ENCODE data around the gene ALB.

ALB gene

DNA sequence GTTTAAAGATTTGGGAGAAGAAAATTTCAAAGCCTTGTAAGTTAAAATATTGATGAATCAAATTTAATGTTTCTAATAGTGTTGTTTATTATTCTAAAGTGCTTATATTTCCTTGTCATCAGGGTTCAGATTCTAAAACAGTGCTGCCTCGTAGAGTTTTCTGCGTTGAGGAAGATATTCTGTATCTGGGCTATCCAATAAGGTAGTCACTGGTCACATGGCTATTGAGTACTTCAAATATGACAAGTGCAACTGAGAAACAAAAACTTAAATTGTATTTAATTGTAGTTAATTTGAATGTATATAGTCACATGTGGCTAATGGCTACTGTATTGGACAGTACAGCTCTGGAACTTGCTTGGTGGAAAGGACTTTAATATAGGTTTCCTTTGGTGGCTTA is 1.1 kb downstream of the ALB start:
- no peak overlapping the region for H3K4me3 Mint-ChIP-seq
- no peaks in the 10 kb centered on the region for H3K4me1 Mint-ChIP-seq

GRCh38 chr4:73406548-73406875 is 2.4 kb downstream of the ALB start:
- Mint-ChIP-seq H3K4me3 (no peak overlapping the region), H3K27me3 (ENCODE audit: low read depth, poor library complexity) (no peaks in the 10 kb centered on the region), H3K9me3 (no peaks in the 10 kb centered on the region), H3K4me1 (no peaks in the 10 kb centered on the region), H3K36me3 (ENCODE audit: low read depth) (no peaks in the 10 kb centered on the region), H3K27ac (no peak overlapping the region)
- TF ChIP-seq, protein P1, sequence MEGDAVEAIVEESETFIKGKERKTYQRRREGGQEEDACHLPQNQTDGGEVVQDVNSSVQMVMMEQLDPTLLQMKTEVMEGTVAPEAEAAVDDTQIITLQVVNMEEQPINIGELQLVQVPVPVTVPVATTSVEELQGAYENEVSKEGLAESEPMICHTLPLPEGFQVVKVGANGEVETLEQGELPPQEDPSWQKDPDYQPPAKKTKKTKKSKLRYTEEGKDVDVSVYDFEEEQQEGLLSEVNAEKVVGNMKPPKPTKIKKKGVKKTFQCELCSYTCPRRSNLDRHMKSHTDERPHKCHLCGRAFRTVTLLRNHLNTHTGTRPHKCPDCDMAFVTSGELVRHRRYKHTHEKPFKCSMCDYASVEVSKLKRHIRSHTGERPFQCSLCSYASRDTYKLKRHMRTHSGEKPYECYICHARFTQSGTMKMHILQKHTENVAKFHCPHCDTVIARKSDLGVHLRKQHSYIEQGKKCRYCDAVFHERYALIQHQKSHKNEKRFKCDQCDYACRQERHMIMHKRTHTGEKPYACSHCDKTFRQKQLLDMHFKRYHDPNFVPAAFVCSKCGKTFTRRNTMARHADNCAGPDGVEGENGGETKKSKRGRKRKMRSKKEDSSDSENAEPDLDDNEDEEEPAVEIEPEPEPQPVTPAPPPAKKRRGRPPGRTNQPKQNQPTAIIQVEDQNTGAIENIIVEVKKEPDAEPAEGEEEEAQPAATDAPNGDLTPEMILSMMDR (IDR thresholded peaks at IDR 0.05): no peak
- no peak for DNase-seq

More for the DNA sequence above, 1.1 kb downstream of the ALB start:
- Mint-ChIP-seq H3K9me3 (no peaks in the 10 kb centered on the region), H3K36me3 (ENCODE audit: low read depth) (no peaks in the 10 kb centered on the region), H3K27ac (no peak overlapping the region), H3K27me3 (ENCODE audit: low read depth, poor library complexity) (no peaks in the 10 kb centered on the region)
- no peak for DNase-seq
- TF ChIP-seq, protein P1 (IDR thresholded peaks at IDR 0.05): no peak

GRCh38 chr4:73407227-73407673 is 3.2 kb downstream of the ALB start:
- Mint-ChIP-seq H3K36me3 (ENCODE audit: low read depth) (no peaks in the 10 kb centered on the region), H3K4me1 (no peaks in the 10 kb centered on the region), H3K9me3 (no peaks in the 10 kb centered on the region), H3K27ac (no peak overlapping the region), H3K27me3 (ENCODE audit: low read depth, poor library complexity) (peaks cover 4% of the 10 kb centered on the region), H3K4me3 (no peak overlapping the region)
- no peak for DNase-seq
- TF ChIP-seq, protein P1 (IDR thresholded peaks at IDR 0.05): no peak

DNA sequence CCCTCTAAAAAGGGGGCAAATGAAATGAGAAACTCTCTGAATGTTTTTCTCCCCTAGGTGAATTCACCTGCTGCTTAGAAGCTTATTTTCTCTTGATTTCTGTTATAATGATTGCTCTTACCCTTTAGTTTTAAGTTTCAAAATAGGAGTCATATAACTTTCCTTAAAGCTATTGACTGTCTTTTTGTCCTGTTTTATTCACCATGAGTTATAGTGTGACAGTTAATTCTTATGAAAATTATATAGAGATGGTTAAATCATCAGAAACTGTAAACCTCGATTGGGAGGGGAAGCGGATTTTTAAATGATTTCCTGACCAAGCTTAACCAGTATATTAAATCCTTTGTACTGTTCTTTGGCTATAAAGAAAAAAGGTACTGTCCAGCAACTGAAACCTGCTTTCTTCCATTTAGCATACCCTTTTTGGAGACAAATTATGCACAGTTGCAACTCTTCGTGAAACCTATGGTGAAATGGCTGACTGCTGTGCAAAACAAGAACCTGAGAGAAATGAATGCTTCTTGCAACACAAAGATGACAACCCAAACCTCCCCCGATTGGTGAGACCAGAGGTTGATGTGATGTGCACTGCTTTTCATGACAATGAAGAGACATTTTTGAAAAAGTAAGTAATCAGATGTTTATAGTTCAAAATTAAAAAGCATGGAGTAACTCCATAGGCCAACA is 4.2 kb downstream of the ALB start:
- Mint-ChIP-seq H3K27ac (no peak overlapping the region), H3K4me1 (no peaks in the 10 kb centered on the region), H3K36me3 (ENCODE audit: low read depth) (no peaks in the 10 kb centered on the region), H3K4me3 (no peak overlapping the region), H3K27me3 (ENCODE audit: low read depth, poor library complexity) (peaks cover 4% of the 10 kb centered on the region), H3K9me3 (no peaks in the 10 kb centered on the region)
- TF ChIP-seq, protein P1 (IDR thresholded peaks at IDR 0.05): no peak
- DNase-seq: no peak

GRCh38 chr4:73409012-73409862 is 5.2 kb downstream of the ALB start:
- no peak overlapping the region for H3K4me3 Mint-ChIP-seq
- no peaks in the 10 kb centered on the region for H3K36me3 Mint-ChIP-seq (ENCODE audit: low read depth)
- DNase-seq: no peak
- TF ChIP-seq, protein P1 (IDR thresholded peaks at IDR 0.05): no peak
- no peak overlapping the region for H3K27ac Mint-ChIP-seq
- no peaks in the 10 kb centered on the region for H3K4me1 Mint-ChIP-seq
- H3K27me3 Mint-ChIP-seq (ENCODE audit: low read depth, poor library complexity): peaks cover 4% of the 10 kb centered on the region
- H3K9me3 Mint-ChIP-seq: no peaks in the 10 kb centered on the region
